ENCODE data around the gene MTX2. TPM values are rescaled to one million over a fixed set of nuclear protein-coding genes. Genes with fewer than 3 reads are reported as not detected.
"Not testable (repeated sequence)": the region's sequence is repeated elsewhere in the genome, so short reads cannot be mapped to it uniquely, and the experiment has no call there.

MTX2 gene
- polyA plus RNA-seq, 1 experiment: 47.4 TPM

DNA sequence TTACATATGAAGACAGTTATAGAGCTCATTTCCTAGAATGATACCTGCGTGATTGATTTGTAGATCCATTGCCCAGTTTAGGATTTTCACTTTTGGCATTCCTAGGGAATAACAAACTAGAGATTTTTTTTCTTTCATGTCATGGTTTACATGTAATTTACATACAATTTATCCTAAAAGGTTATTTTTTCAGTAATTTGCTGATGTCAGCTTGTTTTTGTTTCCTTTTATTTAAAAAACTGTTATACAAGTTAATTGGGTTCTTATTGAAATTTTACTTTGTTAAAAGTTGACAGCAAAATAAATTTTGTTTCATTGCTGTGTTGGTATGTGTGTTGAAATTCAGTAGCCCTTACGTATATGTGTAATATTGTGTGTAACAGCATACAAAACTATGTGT lies 23.4 kb downstream of the MTX2 start:
- Histone ChIP-seq H3K27me3 (ENCODE audit: control insufficient read depth, insufficient read depth, low read length) (no peaks in the 10 kb centered on the region), H3K4me3 (ENCODE audit: low read depth, low read length) (no peak overlapping the region), H3K9me3 (ENCODE audit: control insufficient read depth, insufficient read depth, low read length) (no peaks in the 10 kb centered on the region), H3K27ac (ENCODE audit: low read depth, low read length) (no peak overlapping the region)
- ChIA-PET POLR2A (no interaction called here), CTCF (interaction anchor here (1.2 to 2.2 kb wide), 2 partner anchors 162 to 262 kb away, joined by 3 to 6 read pairs; no protein-coding TSS in a partner anchor)
- TF ChIP-seq, protein P1, sequence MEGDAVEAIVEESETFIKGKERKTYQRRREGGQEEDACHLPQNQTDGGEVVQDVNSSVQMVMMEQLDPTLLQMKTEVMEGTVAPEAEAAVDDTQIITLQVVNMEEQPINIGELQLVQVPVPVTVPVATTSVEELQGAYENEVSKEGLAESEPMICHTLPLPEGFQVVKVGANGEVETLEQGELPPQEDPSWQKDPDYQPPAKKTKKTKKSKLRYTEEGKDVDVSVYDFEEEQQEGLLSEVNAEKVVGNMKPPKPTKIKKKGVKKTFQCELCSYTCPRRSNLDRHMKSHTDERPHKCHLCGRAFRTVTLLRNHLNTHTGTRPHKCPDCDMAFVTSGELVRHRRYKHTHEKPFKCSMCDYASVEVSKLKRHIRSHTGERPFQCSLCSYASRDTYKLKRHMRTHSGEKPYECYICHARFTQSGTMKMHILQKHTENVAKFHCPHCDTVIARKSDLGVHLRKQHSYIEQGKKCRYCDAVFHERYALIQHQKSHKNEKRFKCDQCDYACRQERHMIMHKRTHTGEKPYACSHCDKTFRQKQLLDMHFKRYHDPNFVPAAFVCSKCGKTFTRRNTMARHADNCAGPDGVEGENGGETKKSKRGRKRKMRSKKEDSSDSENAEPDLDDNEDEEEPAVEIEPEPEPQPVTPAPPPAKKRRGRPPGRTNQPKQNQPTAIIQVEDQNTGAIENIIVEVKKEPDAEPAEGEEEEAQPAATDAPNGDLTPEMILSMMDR (IDR thresholded peaks at IDR 0.05; ENCODE audit: low read depth, low read length): no peak
- no peak for DNase-seq (ENCODE audit: low read depth, low spot score)

DNA sequence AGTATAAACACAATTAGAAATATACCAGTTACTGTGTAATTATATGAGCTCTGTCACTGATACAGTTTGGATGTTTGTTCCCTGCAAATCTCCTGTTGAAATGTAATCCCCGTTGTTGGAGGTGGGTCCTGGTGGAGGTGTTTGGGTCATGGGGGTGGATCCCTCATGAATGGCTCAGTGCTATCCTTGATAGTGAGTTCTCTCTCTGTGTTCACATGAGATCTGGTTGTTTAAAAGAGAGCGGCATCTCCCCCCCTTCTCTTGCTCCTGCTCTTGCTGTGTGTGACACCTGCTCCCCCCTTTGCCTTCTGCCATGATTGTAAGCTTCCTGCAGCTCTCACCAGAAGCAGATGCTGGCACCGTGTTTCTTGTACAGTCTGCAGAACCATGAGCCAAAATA lies 24.1 kb downstream of the MTX2 start:
- no peak for DNase-seq (ENCODE audit: low read depth, low spot score)
- no peak overlapping the region for H3K27ac ChIP-seq (ENCODE audit: low read depth, low read length)
- no peaks in the 10 kb centered on the region for H3K9me3 ChIP-seq (ENCODE audit: control insufficient read depth, insufficient read depth, low read length)
- ChIA-PET POLR2A (no interaction called here), CTCF (interaction anchor here (0.7 to 2.2 kb wide), 2 partner anchors 48 to 162 kb away, joined by 6 to 10 read pairs; no protein-coding TSS in a partner anchor)
- no peak overlapping the region for H3K4me3 ChIP-seq (ENCODE audit: low read depth, low read length)
- H3K27me3 ChIP-seq (ENCODE audit: control insufficient read depth, insufficient read depth, low read length): no peaks in the 10 kb centered on the region
- TF ChIP-seq, protein P1 (IDR thresholded peaks at IDR 0.05; ENCODE audit: low read depth, low read length): no peak

DNA sequence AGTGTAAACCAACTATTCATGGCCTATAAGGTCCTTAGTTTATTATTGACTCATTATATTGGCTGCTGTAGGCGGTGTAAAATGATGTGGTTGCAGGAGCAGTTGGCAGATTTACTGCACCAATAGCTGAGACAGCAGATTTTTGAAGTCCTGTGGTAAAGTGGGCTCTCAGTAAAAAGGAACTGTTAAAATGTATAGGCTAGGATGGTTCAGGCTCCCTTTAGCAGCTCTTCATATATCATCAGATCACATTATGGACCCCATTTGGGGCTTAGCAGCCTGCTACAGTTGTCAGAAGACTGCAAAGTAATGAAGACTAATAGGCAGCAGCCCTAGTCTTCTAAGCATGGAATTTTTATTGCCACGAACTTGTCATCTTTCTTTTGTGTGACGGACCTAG lies 27.8 kb downstream of the MTX2 start:
- H3K4me3 ChIP-seq (ENCODE audit: low read depth, low read length): no peak overlapping the region
- CTCF ChIA-PET: no interaction called here
- no peaks in the 10 kb centered on the region for H3K9me3 ChIP-seq (ENCODE audit: control insufficient read depth, insufficient read depth, low read length)
- H3K27ac ChIP-seq (ENCODE audit: low read depth, low read length): no peak overlapping the region
- no peaks in the 10 kb centered on the region for H3K27me3 ChIP-seq (ENCODE audit: control insufficient read depth, insufficient read depth, low read length)
- POLR2A ChIA-PET: no interaction called here
- DNase-seq (ENCODE audit: low read depth, low spot score): no peak
- TF ChIP-seq, protein P1 (IDR thresholded peaks at IDR 0.05; ENCODE audit: low read depth, low read length): no peak

DNA sequence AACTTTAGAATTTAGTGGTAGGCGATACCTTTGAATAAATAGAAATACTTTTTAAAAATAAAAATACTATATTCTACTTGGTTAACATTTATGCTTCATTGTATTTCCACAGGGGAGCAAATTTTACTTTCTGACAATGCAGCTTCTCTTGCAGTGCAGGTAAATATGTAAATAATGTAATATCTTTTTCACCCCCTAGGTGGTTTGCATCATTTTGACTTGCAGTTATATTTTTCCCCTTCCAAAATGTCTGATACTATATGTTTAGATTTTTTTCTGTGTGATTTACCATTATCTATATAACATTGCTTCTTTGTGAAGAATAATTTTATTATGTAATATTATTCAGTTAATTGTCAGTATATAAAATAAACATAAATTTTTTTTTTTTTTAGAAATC lies 28.5 kb downstream of the MTX2 start:
- no peaks in the 10 kb centered on the region for H3K9me3 ChIP-seq (ENCODE audit: control insufficient read depth, insufficient read depth, low read length)
- POLR2A ChIA-PET: no interaction called here
- H3K4me3 ChIP-seq (ENCODE audit: low read depth, low read length): no peak overlapping the region
- H3K27ac ChIP-seq (ENCODE audit: low read depth, low read length): no peak overlapping the region
- no peak for DNase-seq (ENCODE audit: low read depth, low spot score)
- CTCF ChIA-PET: interaction anchor here (1.5 kb wide), 1 partner anchor 13 kb away, joined by 3 read pairs; no protein-coding TSS in a partner anchor
- no peaks in the 10 kb centered on the region for H3K27me3 ChIP-seq (ENCODE audit: control insufficient read depth, insufficient read depth, low read length)
- TF ChIP-seq, protein P1 (IDR thresholded peaks at IDR 0.05; ENCODE audit: low read depth, low read length): no peak

DNA sequence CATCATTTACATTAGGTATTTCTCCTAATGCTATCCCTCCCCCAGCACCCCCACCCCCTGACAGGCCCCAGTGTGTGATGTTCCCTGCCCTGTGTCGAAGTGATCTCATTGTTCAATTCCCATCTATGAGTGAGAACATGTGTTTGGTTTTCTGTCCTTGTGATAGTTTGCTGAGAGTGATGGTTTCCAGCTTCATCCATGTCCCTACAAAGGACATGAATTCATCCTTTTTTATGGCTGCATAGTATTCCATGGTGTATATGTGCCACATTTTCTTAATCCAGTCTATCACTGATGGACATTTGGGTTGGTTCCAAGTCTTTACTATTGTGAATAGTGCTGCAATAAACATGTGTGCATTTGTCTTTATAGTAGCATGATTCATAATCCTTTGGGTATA lies 36.8 kb downstream of the MTX2 start:
- H3K4me3 ChIP-seq (ENCODE audit: low read depth, low read length); H3K27ac ChIP-seq (ENCODE audit: low read depth, low read length); H3K9me3 ChIP-seq (ENCODE audit: control insufficient read depth, insufficient read depth, low read length); POLR2A ChIA-PET; H3K27me3 ChIP-seq (ENCODE audit: control insufficient read depth, insufficient read depth, low read length); DNase-seq (ENCODE audit: low read depth, low spot score): not testable (repeated sequence)
- CTCF ChIA-PET: interaction anchor here (1.5 kb wide), 1 partner anchor 346 kb away, joined by 4 read pairs; no protein-coding TSS in a partner anchor

DNA sequence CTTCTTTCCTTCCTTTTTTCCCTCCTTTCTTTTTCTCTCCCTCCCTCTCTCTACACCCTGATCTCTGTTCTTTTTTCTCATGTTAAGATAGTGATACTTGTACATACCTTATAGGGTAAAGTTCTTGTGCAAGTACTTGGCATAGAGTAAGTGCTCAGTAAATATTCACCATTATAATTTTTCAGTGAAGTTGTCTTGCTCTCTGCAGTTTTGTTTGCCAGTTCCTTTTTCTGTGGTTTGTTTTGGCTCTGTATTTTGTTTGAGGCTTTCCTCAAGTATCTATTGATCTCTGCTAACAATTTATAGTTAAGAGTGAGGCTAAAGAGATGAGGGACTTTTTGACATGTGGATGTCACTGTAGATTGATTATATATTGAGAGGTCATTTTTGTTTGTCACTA lies 48.0 kb downstream of the MTX2 start:
- Histone ChIP-seq H3K9me3 (ENCODE audit: control insufficient read depth, insufficient read depth, low read length) (no peaks in the 10 kb centered on the region), H3K27me3 (ENCODE audit: control insufficient read depth, insufficient read depth, low read length) (no peaks in the 10 kb centered on the region), H3K27ac (ENCODE audit: low read depth, low read length) (no peak overlapping the region), H3K4me3 (ENCODE audit: low read depth, low read length) (no peak overlapping the region)
- TF ChIP-seq, protein P1 (IDR thresholded peaks at IDR 0.05; ENCODE audit: low read depth, low read length): no peak
- DNase-seq (ENCODE audit: low read depth, low spot score): no peak
- ChIA-PET POLR2A (no interaction called here), CTCF (no interaction called here)
